ENCODE measurements around the gene GRAP2.
"Not testable (repeated sequence)": the region's sequence is repeated elsewhere in the genome, so short reads cannot be mapped to it uniquely, and the experiment has no call there.

GRAP2 gene

GRCh38 chr22:39900306-39901227 lies at the start of gene GRAP2:
Gene GRAP2, plus strand, starts transcription at chr22:39901084. Its CDS starts 46,023 bp downstream, at chr22:39947107.
- DNase-seq (ENCODE audit: low read depth): peak; percentile 46

- DNase-seq (ENCODE audit: low read depth): no peak
Observed at GRCh38 chr22:39851606-39852315, 49.1 kb upstream of the GRAP2 start.

- DNase-seq (ENCODE audit: low read depth): no peak
Observed at GRCh38 chr22:39852799-39853198, 48.1 kb upstream of the GRAP2 start.

GRCh38 chr22:39856588-39856987 lies 44.3 kb upstream of the GRAP2 start:
- DNase-seq (ENCODE audit: low read depth): no peak

- no peak for DNase-seq (ENCODE audit: low read depth)
Observed at GRCh38 chr22:39859903-39860588, 40.8 kb upstream of the GRAP2 start.

- DNase-seq (ENCODE audit: low read depth): no peak
Observed at GRCh38 chr22:39868741-39869140, 32.1 kb upstream of the GRAP2 start.

GRCh38 chr22:39869797-39870196 lies 31.1 kb upstream of the GRAP2 start:
- not testable (repeated sequence) for DNase-seq (ENCODE audit: low read depth)

- no peak for DNase-seq (ENCODE audit: low read depth)
Observed at GRCh38 chr22:39871008-39871798, 29.7 kb upstream of the GRAP2 start.

- no peak for DNase-seq (ENCODE audit: low read depth)
Observed at GRCh38 chr22:39872548-39872947, 28.3 kb upstream of the GRAP2 start.

GRCh38 chr22:39873965-39874364 lies 26.9 kb upstream of the GRAP2 start:
- DNase-seq (ENCODE audit: low read depth): no peak

- not testable (repeated sequence) for DNase-seq (ENCODE audit: low read depth)
Observed at GRCh38 chr22:39875176-39875885, 25.6 kb upstream of the GRAP2 start.

GRCh38 chr22:39877079-39877845 lies 23.6 kb upstream of the GRAP2 start:
- no peak for DNase-seq (ENCODE audit: low read depth)

GRCh38 chr22:39880722-39881121 lies 20.2 kb upstream of the GRAP2 start:
- DNase-seq (ENCODE audit: low read depth): no peak

- DNase-seq (ENCODE audit: low read depth): no peak
Observed at GRCh38 chr22:39883057-39883456, 17.8 kb upstream of the GRAP2 start.

- not testable (repeated sequence) for DNase-seq (ENCODE audit: low read depth)
Observed at GRCh38 chr22:39889924-39890323, 11.0 kb upstream of the GRAP2 start.

- no peak for DNase-seq (ENCODE audit: low read depth)
Observed at GRCh38 chr22:39893526-39893925, 7.4 kb upstream of the GRAP2 start, which contains the start of gene ENTHD1. Gene ENTHD1, minus strand, starts transcription at chr22:39893760. Its CDS starts 6,012 bp downstream, at chr22:39887748.

- no peak for DNase-seq (ENCODE audit: low read depth)
Observed at GRCh38 chr22:39894554-39895092, 6.3 kb upstream of the GRAP2 start.

- DNase-seq (ENCODE audit: low read depth): no peak
Observed at GRCh38 chr22:39895682-39896081, 5.2 kb upstream of the GRAP2 start.

GRCh38 chr22:39896313-39896996 lies 4.4 kb upstream of the GRAP2 start:
- DNase-seq (ENCODE audit: low read depth): no peak

Measured in stimulated activated CD8-positive, alpha-beta memory T cell treated with anti-CD3 and anti-CD28 coated beads, Interleukin-4, amount 100 ng/mL, for 24 hours (primary cell).